HCT116 (cell line): Measurements from ENCODE around the gene NOC4L. TPM values are rescaled to one million over a fixed set of nuclear protein-coding genes. Genes with fewer than 3 reads are reported as not detected.

ENCODE experiments used
- ATAC-seq: fragments of 200-7000 bp; cut with Tn5 transposase; 2 replicates; pipeline ENCODE4 v1.9.1; 2020; ENCODE audit warnings: mild to moderate bottlenecking, moderate library complexity
- BruUV-seq: library from RNA; stranded (reverse); fragments of 400-500 nt; replicated peaks from 2 replicates; lab custom pipeline; 2021; lab: Mats Ljungman, UMichigan
- CTCF ChIA-PET: fragments of 300-600 bp; sonication (Branson Sonifier 250); formaldehyde crosslinking; loops from one replicate; lab custom pipeline; 2021; ENCODE audit warnings: antibody characterized with exemption; lab: Charles Lee
- POLR2A ChIA-PET: fragments of 300-600, 350-600 bp; sonication (Branson Sonifier 250); formaldehyde crosslinking; loops from one replicate; lab custom pipeline; 2021; ENCODE audit warnings: antibody characterized with exemption; lab: Charles Lee
- RAD21 ChIA-PET, 2 experiments: fragments of 300-600 bp; sonication (Branson Sonifier 250); formaldehyde crosslinking; loops; one replicate each; lab custom pipeline; 2023; ENCODE audit warnings: low total read pairs in 2 of 2; ENCODE audit not compliant: uncharacterized antibody in 2 of 2, unreplicated experiment in 2 of 2, low non-redundant PET in 1 of 2; lab: Charles Lee
- DNase-seq: peaks from one replicate; pipeline ENCODE4 v3.0.0-alpha.2; 2010; ENCODE audit warnings: low read depth, low spot score
- H2AFZ ChIP-seq: fragments of 200-600 bp; shearing (Covaris generic), sonication (generic); 2 replicates; pipeline ENCODE4 v1.6.1; 2017; ENCODE audit warnings: low read depth, mixed run types, mixed read lengths, antibody characterized with exemption, low read length; ENCODE audit not compliant: poor library complexity, severe bottlenecking
- H3K27ac ChIP-seq: 2 replicates; pipeline ENCODE4 v1.5.1; 2012; ENCODE audit warnings: low read depth, low read length
- H3K27me3 ChIP-seq: fragments of 200-600 bp; sonication (generic); 2 replicates; pipeline ENCODE4 v1.6.1; 2016; ENCODE audit warnings: mixed run types, low read length, mixed read lengths; ENCODE audit not compliant: insufficient read depth
- H3K36me3 ChIP-seq, 2 experiments: fragments of 200-500 bp in 1 of 2; fragments of 200-600 bp in 1 of 2; sonication (Bioruptor generic) in 1 of 2; sonication (generic) in 1 of 2; 2 replicates each; pipeline versions ENCODE4 v1.5.1 to v1.6.1; 2014 to 2016; ENCODE audit warnings: low read length in 2 of 2, inconsistent platforms in 1 of 2, mixed read lengths in 1 of 2, mixed run types in 1 of 2; ENCODE audit not compliant: insufficient read depth in 2 of 2, control insufficient read depth in 1 of 2
- H3K4me1 ChIP-seq, 2 experiments: fragments of 200-600 bp in 1 of 2; sonication (generic) in 1 of 2; 2 replicates each; pipeline versions ENCODE4 v1.5.1 to v1.6.1; 2012 to 2017; ENCODE audit warnings: low read length in 2 of 2, inconsistent platforms in 1 of 2, mild to moderate bottlenecking in 1 of 2, mixed read lengths in 1 of 2, mixed run types in 1 of 2, moderate library complexity in 1 of 2; ENCODE audit not compliant: insufficient read depth in 2 of 2, control insufficient read depth in 1 of 2
- H3K4me2 ChIP-seq: fragments of 200-600 bp; sonication (generic); 2 replicates; pipeline ENCODE4 v1.6.1; 2017; ENCODE audit warnings: mixed run types, low read length, mixed read lengths
- H3K4me3 ChIP-seq, 2 experiments: fragments of 200-600 bp in 1 of 2; sonication (generic) in 1 of 2; replicated peaks in 1 of 2; 2 replicates each; pipeline ENCODE4 v1.5.1; 2011 to 2016; ENCODE audit warnings: low read length in 2 of 2, control low read depth in 1 of 2, low read depth in 1 of 2, mild to moderate bottlenecking in 1 of 2, mixed read lengths in 1 of 2, mixed run types in 1 of 2
- H3K79me2 ChIP-seq: fragments of 200-600 bp; sonication (generic); 2 replicates; pipeline ENCODE4 v1.6.1; 2017; ENCODE audit warnings: mild to moderate bottlenecking, mixed run types, low read length, moderate library complexity, mixed read lengths; ENCODE audit not compliant: insufficient read depth
- H3K9ac ChIP-seq: fragments of 200-600 bp; sonication (generic); 2 replicates; pipeline ENCODE4 v1.6.1; 2016; ENCODE audit warnings: low read length, mixed read lengths
- H3K9me2 ChIP-seq: fragments of 200-600 bp; sonication (generic), shearing (Covaris generic); 2 replicates; pipeline ENCODE4 v1.6.1; 2017; ENCODE audit warnings: mixed run types, mild to moderate bottlenecking, moderate library complexity; ENCODE audit not compliant: insufficient read depth
- H3K9me3 ChIP-seq, 2 experiments: fragments of 200-500 bp in 1 of 2; fragments of 200-600 bp in 1 of 2; sonication (Bioruptor generic) in 1 of 2; sonication (generic) in 1 of 2; 2 replicates each; pipeline ENCODE4 v1.6.1; 2014 to 2017; ENCODE audit warnings: low read length in 2 of 2, mixed read lengths in 2 of 2, inconsistent platforms in 1 of 2, low read depth in 1 of 2, mild to moderate bottlenecking in 1 of 2, mixed run types in 1 of 2, moderate library complexity in 1 of 2; ENCODE audit not compliant: control insufficient read depth in 1 of 2, insufficient read depth in 1 of 2
- H4K20me1 ChIP-seq: fragments of 200-600 bp; sonication (generic), shearing (Covaris generic); 2 replicates; pipeline ENCODE4 v1.6.1; 2017; ENCODE audit warnings: mixed run types, mild to moderate bottlenecking, moderate library complexity; ENCODE audit not compliant: insufficient read depth
- CTCF ChIP-seq, 3 experiments: fragments of 200-600 bp in 1 of 3; sonication (generic) in 1 of 3; IDR thresholded peaks in 2 of 3; conservative IDR thresholded peaks in 1 of 3; 2 replicates each; pipeline ENCODE4 v1.5.1; 2012 to 2017; ENCODE audit warnings: low read depth in 2 of 3, low read length in 2 of 3, antibody characterized with exemption in 1 of 3, borderline replicate concordance in 1 of 3, control low read depth in 1 of 3, mild to moderate bottlenecking in 1 of 3, mixed read lengths in 1 of 3, mixed run types in 1 of 3, moderate library complexity in 1 of 3; ENCODE audit not compliant: insufficient read depth in 1 of 3
- EZH2 ChIP-seq: fragments of 200-600 bp; sonication (generic); IDR thresholded peaks from 2 replicates; pipeline ENCODE4 v1.6.1; 2017; ENCODE audit warnings: antibody characterized with exemption, mixed run types
- EZH2phosphoT487 ChIP-seq: fragments of 200-600 bp; IDR thresholded peaks from 2 replicates; pipeline ENCODE4 v1.6.1; 2018; ENCODE audit warnings: antibody characterized with exemption, borderline replicate concordance
- FOSL1 ChIP-seq: IDR thresholded peaks from 2 replicates; pipeline ENCODE4 v1.6.1; 2012; ENCODE audit warnings: low read depth
- POLR2A ChIP-seq: IDR thresholded peaks from 2 replicates; pipeline ENCODE4 v1.7.0; 2011; ENCODE audit warnings: borderline replicate concordance; ENCODE audit not compliant: insufficient read depth, insufficient read length; ENCODE audit errors: extremely low read depth
- REST ChIP-seq: IDR thresholded peaks from 2 replicates; pipeline ENCODE4 v1.6.1; 2012; ENCODE audit warnings: low read depth
- ZNF274 ChIP-seq: fragments of 200-500 bp; sonication (Bioruptor generic); IDR thresholded peaks from 2 replicates; pipeline ENCODE4 v1.6.1; 2014; ENCODE audit warnings: mild to moderate bottlenecking, low read depth, low read length, inconsistent platforms
- intact Hi-C: fragments of 100-400 bp; cut with micrococcal nuclease; formaldehyde crosslinking; loops from 2 replicates; pipeline ENCODE4 v1.10.0; 2022
- total RNA-seq: library from RNA; stranded (reverse); gene quantifications from one replicate; pipeline ENCODE4 v1.2.1, GENCODE V29; 2021; ENCODE audit not compliant: unreplicated experiment

Gene NOC4L
- total RNA-seq, 1 experiment from 2014 or later = 47.6 TPM

- TF ChIP-seq REST (no peak), EZH2 (no peak), FOSL1 (no peak)
- TF ChIP-seq, all 23 proteins: peak for 0
Measured at GRCh38 chr12:132127041-132127440, 17.2 kb upstream of the NOC4L start (continued).

- intact Hi-C loops = no loop called here
- no peak overlapping the region for H3K27ac ChIP-seq
- no TSS peak for BruUV-seq
- no peaks in the 10 kb centered on the region for H3K79me2 ChIP-seq
- ATAC-seq = no peak
- ChIA-PET RAD21 (no interaction called here), CTCF (no interaction called here)
- H3K9me2 ChIP-seq = no peaks in the 10 kb centered on the region
- no peak overlapping the region for H3K9ac ChIP-seq
- H3K4me1 ChIP-seq = no peaks in the 10 kb centered on the region
- no peaks in the 10 kb centered on the region for H3K27me3 ChIP-seq
- TF ChIP-seq CTCF (IDR thresholded peaks at IDR 0.05 in 2 of 3, conservative IDR thresholded peaks at IDR 0.05 in 1 of 3; ENCODE audit: borderline replicate concordance in 1 of 3, insufficient read depth in 1 of 3, low read depth in 2 of 3, low read length in 2 of 3) (no peak), POLR2A (no peak), EZH2phosphoT487 (no peak), ZNF274 (no peak)
- TF ChIP-seq, all 23 proteins: peak for 0
- Histone ChIP-seq H2AFZ (no peak overlapping the region), H3K9me3 (no peaks in the 10 kb centered on the region), H4K20me1 (no peaks in the 10 kb centered on the region), H3K4me3 (no peak overlapping the region), H3K4me2 (no peak overlapping the region), H3K36me3 (peaks cover 0 to 6% of the 10 kb centered on the region in 2 experiments; a peak in 1 of 4 replicates)
- POLR2A ChIA-PET = no interaction called here
- DNase-seq = no peak
Measured at GRCh38 chr12:132129007-132129406, 15.2 kb upstream of the NOC4L start.
